ENCODE data around the gene UBA52. TPM values are rescaled to one million over a fixed set of nuclear protein-coding genes. Genes with fewer than 3 reads are reported as not detected.
A peak's percentile ranks its signal among the peaks of the same experiment; 100 is the strongest.

UBA52 gene
- total RNA-seq, 1 experiment from 2014 or later = 1,276 TPM

DNA sequence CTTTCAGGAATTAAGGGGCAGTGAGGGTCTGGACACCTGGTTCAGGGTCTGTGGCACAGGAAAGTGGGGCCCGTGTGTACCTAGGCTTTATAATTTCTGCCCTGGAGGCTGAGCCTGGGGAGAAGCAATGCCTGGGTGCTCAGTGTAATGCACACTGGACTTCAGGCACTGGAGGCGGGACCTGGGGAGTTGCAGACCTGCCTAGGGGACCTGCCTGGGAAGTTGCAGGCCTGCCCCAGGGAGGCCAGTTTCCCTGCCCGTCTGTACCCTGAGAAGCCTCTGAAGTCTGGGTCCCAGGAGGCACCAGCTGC, 38.5 kb downstream of the UBA52 start:
- no peaks in the 10 kb centered on the region for H3K9me3 ChIP-seq
- DNase-seq = no peak
- TF ChIP-seq, protein P1, sequence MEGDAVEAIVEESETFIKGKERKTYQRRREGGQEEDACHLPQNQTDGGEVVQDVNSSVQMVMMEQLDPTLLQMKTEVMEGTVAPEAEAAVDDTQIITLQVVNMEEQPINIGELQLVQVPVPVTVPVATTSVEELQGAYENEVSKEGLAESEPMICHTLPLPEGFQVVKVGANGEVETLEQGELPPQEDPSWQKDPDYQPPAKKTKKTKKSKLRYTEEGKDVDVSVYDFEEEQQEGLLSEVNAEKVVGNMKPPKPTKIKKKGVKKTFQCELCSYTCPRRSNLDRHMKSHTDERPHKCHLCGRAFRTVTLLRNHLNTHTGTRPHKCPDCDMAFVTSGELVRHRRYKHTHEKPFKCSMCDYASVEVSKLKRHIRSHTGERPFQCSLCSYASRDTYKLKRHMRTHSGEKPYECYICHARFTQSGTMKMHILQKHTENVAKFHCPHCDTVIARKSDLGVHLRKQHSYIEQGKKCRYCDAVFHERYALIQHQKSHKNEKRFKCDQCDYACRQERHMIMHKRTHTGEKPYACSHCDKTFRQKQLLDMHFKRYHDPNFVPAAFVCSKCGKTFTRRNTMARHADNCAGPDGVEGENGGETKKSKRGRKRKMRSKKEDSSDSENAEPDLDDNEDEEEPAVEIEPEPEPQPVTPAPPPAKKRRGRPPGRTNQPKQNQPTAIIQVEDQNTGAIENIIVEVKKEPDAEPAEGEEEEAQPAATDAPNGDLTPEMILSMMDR (IDR thresholded peaks at IDR 0.05; ENCODE audit: insufficient read depth in 1 of 2, low read depth in 1 of 2, low read length in 1 of 2, severe bottlenecking in 1 of 2, unreplicated experiment in 1 of 2) = no peak
- POLR2A ChIA-PET = no interaction called here
- no peaks in the 10 kb centered on the region for H3K36me3 ChIP-seq (ENCODE audit: control insufficient read depth, insufficient read depth, low read length)
- H3K4me1 ChIP-seq = peaks cover 36% of the 10 kb centered on the region
- Mint-ChIP-seq H3K9me3 (ENCODE audit: unreplicated experiment) (no peaks in the 10 kb centered on the region), H3K4me1 (ENCODE audit: low read depth, unreplicated experiment) (peaks cover 13% of the 10 kb centered on the region), H3K36me3 (ENCODE audit: insufficient read depth, unreplicated experiment) (no peaks in the 10 kb centered on the region), H3K27ac (ENCODE audit: unreplicated experiment) (no peak overlapping the region), H3K27me3 (ENCODE audit: insufficient read depth, unreplicated experiment) (peaks cover 36% of the 10 kb centered on the region), H3K4me3 (ENCODE audit: unreplicated experiment) (no peak overlapping the region)
- no TSS peak for BruUV-seq (replicated peaks)
- CTCF ChIA-PET = interaction anchor here (0.5 kb wide), 1 partner anchor 590 kb away, joined by 5 read pairs; no protein-coding TSS in a partner anchor
- intact Hi-C loops (cut with micrococcal nuclease; ENCODE audit: unreplicated experiment) = no loop called here
- no peak overlapping the region for H3K4me3 ChIP-seq (ENCODE audit: low read depth, low read length)
- H3K27me3 ChIP-seq (replicated peaks; ENCODE audit: control insufficient read depth, insufficient read depth, low read length) = peaks cover 15% of the 10 kb centered on the region

DNA sequence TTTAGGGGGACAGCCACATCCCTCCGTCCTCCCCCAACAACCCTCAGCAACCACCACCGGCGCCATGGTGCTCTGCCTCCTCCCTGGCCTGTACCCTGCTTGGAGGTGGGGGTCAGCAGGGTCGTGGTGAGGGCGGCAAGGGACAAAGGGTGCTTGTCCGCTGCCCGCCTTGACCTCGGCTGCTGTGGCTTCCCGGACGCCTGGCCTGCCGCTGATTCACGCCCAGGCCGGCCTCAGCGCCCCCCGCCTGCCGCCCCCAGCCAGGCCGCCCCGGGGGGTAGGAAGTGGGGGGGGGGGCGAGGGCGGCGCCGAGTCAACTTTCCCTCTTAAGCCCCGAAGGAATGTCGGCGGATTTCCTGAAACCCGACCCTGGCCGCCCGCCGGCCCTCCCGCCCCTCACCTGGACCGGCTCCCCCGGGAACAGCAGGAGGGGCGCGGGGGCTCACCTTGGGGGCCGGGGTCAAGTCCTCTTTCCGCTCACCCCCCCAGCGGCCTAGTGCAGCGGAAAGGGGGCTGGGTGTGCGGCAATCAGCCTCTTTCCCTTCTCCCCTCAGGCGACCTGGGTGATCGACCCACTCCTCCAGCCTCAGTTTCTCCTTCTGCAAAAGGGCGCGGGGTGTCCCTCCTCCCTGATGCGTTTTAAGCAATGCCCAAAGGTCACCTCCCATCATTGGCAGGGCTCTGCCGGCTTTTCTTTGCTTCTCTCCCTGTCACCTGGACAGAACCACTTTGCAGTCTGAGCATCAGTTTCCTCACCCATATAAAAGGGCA, 39.1 kb downstream of the UBA52 start:
- Histone ChIP-seq H3K9me3 (no peaks in the 10 kb centered on the region), H3K4me1 (peaks cover 36% of the 10 kb centered on the region), H3K27me3 (replicated peaks; ENCODE audit: control insufficient read depth, insufficient read depth, low read length) (peaks cover 15% of the 10 kb centered on the region), H3K36me3 (ENCODE audit: control insufficient read depth, insufficient read depth, low read length) (no peaks in the 10 kb centered on the region), H3K4me3 (ENCODE audit: low read depth, low read length) (no peak overlapping the region)
- Mint-ChIP-seq H3K36me3 (ENCODE audit: insufficient read depth, unreplicated experiment) (no peaks in the 10 kb centered on the region), H3K27me3 (ENCODE audit: insufficient read depth, unreplicated experiment) (peaks cover 33% of the 10 kb centered on the region), H3K4me3 (ENCODE audit: unreplicated experiment) (peak overlapping the region; percentile 69), H3K27ac (ENCODE audit: unreplicated experiment) (no peak overlapping the region), H3K9me3 (ENCODE audit: unreplicated experiment) (no peaks in the 10 kb centered on the region), H3K4me1 (ENCODE audit: low read depth, unreplicated experiment) (peaks cover 13% of the 10 kb centered on the region)
- ChIA-PET CTCF (no interaction called here), POLR2A (no interaction called here)
- TF ChIP-seq, protein P1 (IDR thresholded peaks at IDR 0.05; ENCODE audit: insufficient read depth in 1 of 2, low read depth in 1 of 2, low read length in 1 of 2, severe bottlenecking in 1 of 2, unreplicated experiment in 1 of 2) = no peak
- intact Hi-C loops (cut with micrococcal nuclease; ENCODE audit: unreplicated experiment) = no loop called here
- no TSS peak for BruUV-seq (replicated peaks)
- no peak for DNase-seq

DNA sequence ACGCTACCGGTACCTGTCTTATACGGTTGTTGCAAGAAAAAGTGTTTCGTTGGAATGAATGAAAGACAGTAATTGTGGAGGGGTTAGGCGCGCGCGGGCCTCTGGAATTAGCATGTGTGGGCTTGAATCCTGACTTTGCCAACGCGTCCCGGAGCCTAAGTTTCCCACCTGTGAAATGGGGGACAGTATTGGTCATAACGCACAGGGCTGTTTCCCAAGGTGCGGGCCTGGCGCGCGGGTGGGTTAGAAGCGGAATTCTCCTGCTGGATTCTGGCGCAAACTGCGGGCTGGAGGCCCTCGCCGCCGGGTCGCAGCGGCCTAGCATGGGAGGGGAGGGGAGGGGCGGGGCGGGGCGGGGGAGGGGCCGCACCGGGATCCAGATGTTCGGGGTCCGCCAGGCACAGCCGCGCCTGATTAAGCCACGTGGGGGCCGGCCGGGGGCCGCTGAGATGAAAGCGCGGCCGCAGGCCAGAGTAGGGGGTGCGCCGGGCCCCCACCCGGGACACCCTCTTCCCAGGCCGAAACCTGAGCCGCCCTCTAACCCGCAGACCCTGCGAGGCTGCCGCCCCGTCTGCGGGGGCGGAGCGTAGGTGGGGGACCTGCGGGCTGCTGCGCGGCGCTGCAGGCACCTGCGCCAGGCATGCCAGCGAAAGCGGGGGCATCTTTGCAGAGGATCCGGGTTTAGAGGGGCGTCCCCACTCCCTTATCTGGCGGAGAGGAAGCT, 39.8 kb downstream of the UBA52 start:
- no peak for DNase-seq
- Mint-ChIP-seq H3K27ac (ENCODE audit: unreplicated experiment) (no peak overlapping the region), H3K27me3 (ENCODE audit: insufficient read depth, unreplicated experiment) (peaks cover 33% of the 10 kb centered on the region), H3K4me3 (ENCODE audit: unreplicated experiment) (peak overlapping the region; percentile 70), H3K4me1 (ENCODE audit: low read depth, unreplicated experiment) (peaks cover 13% of the 10 kb centered on the region), H3K9me3 (ENCODE audit: unreplicated experiment) (no peaks in the 10 kb centered on the region), H3K36me3 (ENCODE audit: insufficient read depth, unreplicated experiment) (no peaks in the 10 kb centered on the region)
- TF ChIP-seq, protein P1 (IDR thresholded peaks at IDR 0.05; ENCODE audit: insufficient read depth in 1 of 2, low read depth in 1 of 2, low read length in 1 of 2, severe bottlenecking in 1 of 2, unreplicated experiment in 1 of 2) = no peak
- ChIA-PET POLR2A (no interaction called here), CTCF (interaction anchor here (1.0 kb wide), 1 partner anchor 91 kb away, joined by 3 read pairs; no protein-coding TSS in a partner anchor)
- Histone ChIP-seq H3K9me3 (no peaks in the 10 kb centered on the region), H3K4me1 (peaks cover 36% of the 10 kb centered on the region), H3K27me3 (replicated peaks; ENCODE audit: control insufficient read depth, insufficient read depth, low read length) (peaks cover 14% of the 10 kb centered on the region), H3K4me3 (ENCODE audit: low read depth, low read length) (peak overlapping the region; percentile 19), H3K36me3 (ENCODE audit: control insufficient read depth, insufficient read depth, low read length) (no peaks in the 10 kb centered on the region)
- intact Hi-C loops (cut with micrococcal nuclease; ENCODE audit: unreplicated experiment) = no loop called here
- BruUV-seq (replicated peaks) = no TSS peak
